VCaP (cell line): Measurements from ENCODE around the gene PPP6R2.

Experiments
- H3K27ac ChIP-seq: fragments of 450-650 bp; 2 replicates; pipeline ENCODE4 v1.5.1; 2017
- TF ChIP-seq, protein P1 (sequence below): fragments of 450-650 bp; conservative IDR thresholded peaks from 2 replicates; pipeline ENCODE4 v1.5.1; 2017; ENCODE audit warnings: mild to moderate bottlenecking, moderate library complexity

The PPP6R2 gene

DNA sequence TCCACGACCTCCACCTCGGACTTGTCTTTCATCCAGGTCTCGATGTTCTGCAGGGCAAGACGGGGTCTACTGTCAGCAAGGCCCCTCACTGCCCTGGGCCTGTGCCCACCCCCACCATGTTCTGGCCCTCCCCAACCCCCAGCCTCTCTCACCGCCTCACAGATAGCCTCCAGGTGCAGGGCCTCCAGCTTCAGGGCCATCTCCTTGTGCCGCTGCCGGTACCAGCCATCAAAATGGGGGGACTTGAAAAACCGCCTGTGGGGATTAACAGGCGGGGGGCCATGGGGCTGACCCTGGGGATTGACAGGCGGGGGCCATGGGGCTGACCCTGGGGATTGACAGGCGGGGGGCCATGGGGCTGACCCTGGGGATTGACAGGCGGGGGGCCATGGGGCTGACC is 30.8 kb upstream of the PPP6R2 start:
- no peak overlapping the region for H3K27ac ChIP-seq
- TF ChIP-seq, protein P1, sequence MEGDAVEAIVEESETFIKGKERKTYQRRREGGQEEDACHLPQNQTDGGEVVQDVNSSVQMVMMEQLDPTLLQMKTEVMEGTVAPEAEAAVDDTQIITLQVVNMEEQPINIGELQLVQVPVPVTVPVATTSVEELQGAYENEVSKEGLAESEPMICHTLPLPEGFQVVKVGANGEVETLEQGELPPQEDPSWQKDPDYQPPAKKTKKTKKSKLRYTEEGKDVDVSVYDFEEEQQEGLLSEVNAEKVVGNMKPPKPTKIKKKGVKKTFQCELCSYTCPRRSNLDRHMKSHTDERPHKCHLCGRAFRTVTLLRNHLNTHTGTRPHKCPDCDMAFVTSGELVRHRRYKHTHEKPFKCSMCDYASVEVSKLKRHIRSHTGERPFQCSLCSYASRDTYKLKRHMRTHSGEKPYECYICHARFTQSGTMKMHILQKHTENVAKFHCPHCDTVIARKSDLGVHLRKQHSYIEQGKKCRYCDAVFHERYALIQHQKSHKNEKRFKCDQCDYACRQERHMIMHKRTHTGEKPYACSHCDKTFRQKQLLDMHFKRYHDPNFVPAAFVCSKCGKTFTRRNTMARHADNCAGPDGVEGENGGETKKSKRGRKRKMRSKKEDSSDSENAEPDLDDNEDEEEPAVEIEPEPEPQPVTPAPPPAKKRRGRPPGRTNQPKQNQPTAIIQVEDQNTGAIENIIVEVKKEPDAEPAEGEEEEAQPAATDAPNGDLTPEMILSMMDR: no peak

DNA sequence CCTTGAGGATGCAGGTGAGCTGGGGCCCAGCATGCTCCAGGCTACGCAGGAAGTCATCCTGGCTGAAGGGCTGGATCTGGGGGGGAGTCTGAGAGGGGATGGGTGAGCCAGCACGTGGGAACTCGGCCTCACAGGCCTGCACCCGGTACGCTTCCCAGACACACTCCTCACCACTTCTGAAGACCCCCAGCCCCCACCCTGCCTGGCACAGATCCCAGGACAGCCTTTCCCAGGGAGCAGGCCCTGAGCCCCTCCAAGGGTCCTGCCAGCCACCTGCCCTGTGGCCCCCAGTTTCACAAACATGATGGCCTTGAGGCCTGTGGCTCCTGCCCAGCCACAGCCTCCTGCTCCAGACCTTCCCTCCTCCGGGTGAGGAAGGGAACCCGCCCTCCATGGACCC is 30.1 kb upstream of the PPP6R2 start:
- no peak overlapping the region for H3K27ac ChIP-seq
- TF ChIP-seq, protein P1: no peak

DNA sequence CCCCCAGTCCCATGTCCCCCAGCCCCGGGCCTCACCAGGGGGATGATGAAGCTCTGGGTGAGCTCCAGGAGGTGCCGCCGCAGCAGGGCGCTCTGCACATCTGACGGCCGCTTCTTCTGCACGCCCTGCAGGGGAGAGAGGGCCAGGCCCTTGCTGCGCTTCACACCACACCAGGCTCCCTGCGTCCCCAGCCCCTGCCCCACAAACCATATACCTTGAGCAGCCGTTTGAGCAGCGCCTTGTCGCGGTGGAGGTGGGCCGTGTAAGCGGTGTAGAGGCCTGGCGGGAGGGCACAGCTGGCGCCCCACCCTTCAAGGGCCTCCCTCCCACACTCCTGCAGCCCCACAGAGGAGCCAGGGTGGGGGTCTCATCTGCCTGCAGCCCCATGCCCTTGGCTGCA is 29.5 kb upstream of the PPP6R2 start:
- H3K27ac ChIP-seq: no peak overlapping the region
- TF ChIP-seq, protein P1: no peak

DNA sequence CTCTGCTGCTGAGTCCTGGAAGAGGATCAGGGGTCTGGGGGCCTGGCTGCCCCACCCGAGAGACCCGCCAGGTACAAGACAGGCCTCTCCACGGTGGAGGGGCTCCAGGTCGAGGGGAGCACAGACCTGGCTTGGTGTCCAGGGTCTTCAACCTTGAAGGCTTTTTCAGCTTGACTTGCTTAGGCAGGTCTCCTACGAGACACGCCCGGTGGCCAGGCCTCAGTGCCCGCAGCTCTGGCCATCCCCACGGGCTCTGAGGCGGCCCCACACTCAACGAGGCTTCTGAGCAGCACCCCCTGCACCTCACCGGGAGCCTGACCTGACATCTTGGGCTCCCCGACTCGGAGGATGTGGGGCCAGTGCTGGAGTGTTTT is 29.1 kb upstream of the PPP6R2 start:
- H3K27ac ChIP-seq: no peak overlapping the region
- TF ChIP-seq, protein P1: no peak

DNA sequence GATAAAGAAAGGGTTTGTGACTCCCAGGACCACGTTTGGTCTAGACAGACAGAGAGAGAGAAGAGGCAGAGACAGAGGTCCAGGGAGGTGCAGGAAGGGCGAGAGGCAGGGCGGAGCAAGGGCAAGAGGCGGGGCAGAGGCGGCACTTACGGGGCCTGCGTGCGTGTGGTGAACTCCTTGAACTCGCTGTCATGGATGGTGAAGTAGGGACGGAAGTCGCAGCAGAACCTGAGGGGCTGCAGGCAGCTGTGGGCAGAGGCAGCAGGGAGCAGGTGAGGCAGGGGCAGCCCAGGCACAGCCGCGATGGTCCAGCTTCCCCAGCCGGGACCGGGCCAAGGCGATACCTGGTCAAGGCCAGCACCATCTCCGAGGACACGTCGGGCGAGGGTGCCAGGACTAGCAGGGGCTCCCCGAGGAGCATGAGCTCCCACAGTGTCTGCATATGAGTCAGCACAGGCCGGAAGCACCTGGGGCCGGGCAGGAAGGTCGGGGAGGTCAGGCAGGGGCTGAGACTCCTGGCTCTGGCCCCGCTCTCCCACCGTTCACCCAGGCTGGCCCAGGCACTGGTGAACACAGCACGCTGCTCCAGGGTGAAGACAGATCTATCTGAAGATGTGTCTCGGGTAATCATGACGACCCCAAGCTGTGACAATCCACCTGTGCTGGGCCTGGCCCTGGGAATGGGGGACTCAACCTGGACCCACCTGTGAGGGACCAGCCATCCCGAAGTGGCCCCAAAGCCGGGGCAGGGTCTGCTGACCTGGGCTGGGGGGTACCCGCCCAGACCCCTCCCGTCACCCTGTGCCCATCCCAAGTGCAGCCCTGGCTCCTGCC is 28.5 kb upstream of the PPP6R2 start:
- TF ChIP-seq, protein P1: no peak
- no peak overlapping the region for H3K27ac ChIP-seq

DNA sequence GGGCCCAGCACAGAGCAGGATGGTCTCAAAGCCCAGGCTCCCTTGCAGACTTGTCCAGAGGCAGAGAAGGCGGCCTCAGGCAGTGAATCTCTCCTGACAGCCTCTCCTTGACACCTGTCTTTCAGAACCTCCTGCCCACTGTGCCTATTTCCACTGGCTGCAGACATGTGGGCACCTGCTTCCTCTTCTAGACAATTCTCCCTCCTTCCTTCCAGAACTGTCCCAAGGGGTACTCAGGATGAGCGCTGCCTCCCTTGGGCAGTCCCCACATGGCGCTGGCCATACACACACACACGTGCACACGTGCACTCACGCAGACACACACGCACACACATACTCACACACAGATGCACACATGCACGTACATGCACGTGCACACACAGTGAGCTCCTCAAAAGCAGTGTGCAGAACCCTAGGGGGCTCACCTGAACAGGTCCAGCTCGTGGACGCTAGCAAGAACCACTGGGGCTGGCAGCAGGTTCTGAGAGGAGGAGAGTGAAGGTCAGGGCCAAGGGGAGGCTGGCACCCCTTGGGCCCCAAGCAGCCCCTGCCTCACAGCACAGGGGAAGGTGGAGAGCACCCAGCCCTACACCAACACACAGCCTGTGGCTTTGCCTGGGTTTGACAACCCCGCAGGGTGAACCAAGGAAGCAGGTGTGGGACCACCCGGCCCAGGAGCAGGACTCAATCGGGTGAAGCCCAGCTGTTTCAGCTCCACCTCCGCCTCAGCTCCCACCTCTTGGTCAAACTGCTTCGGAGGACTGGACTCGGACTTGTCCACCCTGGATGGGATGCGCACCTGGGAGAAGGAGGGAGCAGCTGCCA is 27.6 kb upstream of the PPP6R2 start:
- H3K27ac ChIP-seq: no peak overlapping the region
- TF ChIP-seq, protein P1: no peak
